NCI-H187 (cell line): ENCODE measurements around the gene SRGAP2C.
"Not testable (repeated sequence)": the region's sequence is repeated elsewhere in the genome, so short reads cannot be mapped to it uniquely, and the experiment has no call there.

Experiments
- DNase-seq, 2 experiments: peaks; one replicate each; lab custom pipeline; 2025; lab: John Stamatoyannopoulos, UW

SRGAP2C gene

GRCh38 chr1:121186191-121186590 is 1.4 kb downstream of the SRGAP2C start:
- DNase-seq, result not testable (repeated sequence)

- DNase-seq, result not testable (repeated sequence)
Observed at GRCh38 chr1:121187914-121188313, 3.1 kb downstream of the SRGAP2C start.

- not testable (repeated sequence) for DNase-seq
Observed at GRCh38 chr1:121192512-121192911, 7.7 kb downstream of the SRGAP2C start.

- not testable (repeated sequence) for DNase-seq
Observed at GRCh38 chr1:121197095-121197882, 12.5 kb downstream of the SRGAP2C start.

- not testable (repeated sequence) for DNase-seq
Observed at GRCh38 chr1:121199763-121200162, 15.0 kb downstream of the SRGAP2C start.

- DNase-seq, result not testable (repeated sequence)
Observed at GRCh38 chr1:121200232-121200631, 15.5 kb downstream of the SRGAP2C start.

GRCh38 chr1:121200985-121201981 is 16.5 kb downstream of the SRGAP2C start:
- DNase-seq, result not testable (repeated sequence)

- DNase-seq, result not testable (repeated sequence)
Observed at GRCh38 chr1:121202986-121203385, 18.2 kb downstream of the SRGAP2C start.

GRCh38 chr1:121205786-121206711 is 21.3 kb downstream of the SRGAP2C start:
- DNase-seq, result not testable (repeated sequence)

GRCh38 chr1:121207328-121207727 is 22.6 kb downstream of the SRGAP2C start:
- not testable (repeated sequence) for DNase-seq

GRCh38 chr1:121208375-121208774 is 23.6 kb downstream of the SRGAP2C start:
- DNase-seq, result not testable (repeated sequence)

GRCh38 chr1:121210778-121211177 is 26.0 kb downstream of the SRGAP2C start:
- not testable (repeated sequence) for DNase-seq

GRCh38 chr1:121213491-121213890 is 28.7 kb downstream of the SRGAP2C start:
- DNase-seq, result not testable (repeated sequence)

- not testable (repeated sequence) for DNase-seq
Observed at GRCh38 chr1:121214544-121215156, 29.9 kb downstream of the SRGAP2C start.

- not testable (repeated sequence) for DNase-seq
Observed at GRCh38 chr1:121215699-121216417, 31.1 kb downstream of the SRGAP2C start.

GRCh38 chr1:121216676-121217075 is 31.9 kb downstream of the SRGAP2C start:
- not testable (repeated sequence) for DNase-seq

GRCh38 chr1:121221770-121222169 is 37.0 kb downstream of the SRGAP2C start:
- not testable (repeated sequence) for DNase-seq

GRCh38 chr1:121224714-121225113 is 39.9 kb downstream of the SRGAP2C start:
- DNase-seq, result not testable (repeated sequence)

GRCh38 chr1:121226295-121226904 is 41.6 kb downstream of the SRGAP2C start:
- DNase-seq, result not testable (repeated sequence)

- not testable (repeated sequence) for DNase-seq
Observed at GRCh38 chr1:121226925-121227324, 42.1 kb downstream of the SRGAP2C start.
